Activated CD8-positive, alpha-beta memory T cell treated with anti-CD3 and anti-CD28 coated beads, Interleukin-2, amount 50 U/mL, for 1 hour (primary cell): ENCODE measurements around the gene ACSL5.
"Not testable (repeated sequence)": the region's sequence is repeated elsewhere in the genome, so short reads cannot be mapped to it uniquely, and the experiment has no call there.

Experiments used
- DNase-seq: peaks from one replicate; pipeline ENCODE4 v3.0.0-alpha.2; 2020; ENCODE audit errors: extremely low read depth

ACSL5 gene

GRCh38 chr10:112374724-112375541 is 1.0 kb downstream of the ACSL5 start:
- DNase-seq = no peak

- DNase-seq = no peak
Measured at GRCh38 chr10:112375721-112376395, 1.9 kb downstream of the ACSL5 start.

DNA sequence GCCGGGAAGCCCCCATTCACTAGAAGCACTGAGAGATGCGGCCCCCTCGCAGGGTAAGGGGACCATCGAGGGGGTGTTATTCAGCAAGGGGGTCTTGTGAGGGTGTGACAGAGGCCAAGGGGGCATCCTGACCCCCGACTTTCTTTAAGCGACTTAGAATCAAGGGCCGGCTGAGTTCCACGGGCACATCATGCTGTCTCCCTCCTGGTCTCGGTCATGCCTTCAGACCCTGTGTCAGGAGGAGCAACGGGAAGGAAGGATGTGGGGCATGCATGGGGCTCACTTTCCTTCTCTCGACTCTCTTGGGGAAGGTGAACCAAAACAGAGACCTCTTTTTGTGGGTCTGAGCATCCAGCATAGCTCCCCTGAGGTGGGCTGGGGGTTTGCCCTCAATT is 2.5 kb downstream of the ACSL5 start:
- no peak for DNase-seq

GRCh38 chr10:112377116-112377515 is 3.2 kb downstream of the ACSL5 start:
- DNase-seq = not testable (repeated sequence)

DNA sequence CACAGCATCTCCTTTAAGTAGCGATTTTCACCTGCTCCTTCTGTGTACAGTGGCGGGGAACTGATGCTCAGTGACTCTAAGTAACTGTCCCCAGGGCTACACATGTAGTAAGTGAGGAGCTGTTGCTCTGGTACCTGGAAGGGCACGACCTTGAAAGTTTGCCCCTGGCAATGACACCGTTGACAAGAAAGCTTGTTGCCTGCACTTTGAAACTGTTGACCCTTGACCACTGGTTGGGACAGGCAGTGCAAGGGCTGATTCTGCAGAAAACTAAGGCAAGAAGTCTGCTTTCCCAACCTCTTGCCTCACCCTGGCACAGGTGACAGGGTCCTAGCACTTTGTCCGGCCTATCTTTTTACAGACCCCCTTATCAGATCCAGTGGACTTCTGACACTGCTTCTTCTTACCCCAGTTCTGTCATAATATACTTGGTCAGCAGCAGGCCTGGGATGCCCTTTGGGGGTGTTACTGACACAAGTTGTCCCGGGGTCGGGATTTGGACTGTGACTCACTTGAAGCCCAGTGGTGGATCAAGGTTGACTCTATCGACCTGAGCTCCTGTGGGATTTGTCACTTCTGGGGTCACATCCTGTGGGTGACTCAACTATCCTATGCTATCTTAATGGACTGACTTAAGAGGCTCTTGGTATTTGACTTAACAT is 5.8 kb downstream of the ACSL5 start:
- DNase-seq = no peak

DNA sequence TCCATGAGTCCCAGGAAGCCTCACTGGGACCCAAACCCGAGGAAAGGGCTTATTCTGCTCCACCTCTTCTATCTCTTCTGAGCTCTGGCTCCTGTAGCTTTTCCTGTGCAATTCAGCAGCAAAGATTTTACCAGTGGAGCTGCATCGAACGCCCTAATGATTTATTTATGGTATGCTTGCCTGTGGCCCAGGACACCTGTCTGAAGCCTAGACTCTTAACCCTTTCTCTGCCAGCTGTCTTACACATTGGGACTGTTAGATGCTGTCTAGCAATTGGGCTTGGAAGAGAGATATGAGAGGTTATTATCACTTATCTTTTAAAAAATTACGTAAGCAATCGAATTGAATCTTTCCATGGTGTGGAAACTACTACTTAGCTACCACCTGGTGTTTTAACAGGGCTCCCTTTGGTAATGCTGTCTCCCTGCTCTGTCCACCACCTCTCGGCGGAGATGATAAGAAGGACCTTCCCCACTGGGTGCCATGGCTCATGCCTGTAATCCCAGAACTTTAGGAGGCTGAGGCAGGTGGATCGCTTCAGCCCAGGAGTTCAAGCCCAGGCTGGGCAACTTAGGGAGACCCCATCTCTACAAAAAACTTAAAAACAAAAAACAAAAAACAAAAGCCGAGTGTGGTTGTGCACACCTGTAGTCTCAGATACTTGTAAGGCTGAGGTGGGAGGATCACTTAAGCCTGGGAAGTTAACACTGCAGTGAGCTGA is 8.8 kb downstream of the ACSL5 start:
- DNase-seq = no peak

GRCh38 chr10:112383325-112383724 is 9.4 kb downstream of the ACSL5 start:
- DNase-seq = no peak

- DNase-seq = no peak
Measured at GRCh38 chr10:112384141-112384540, 10.2 kb downstream of the ACSL5 start.

DNA sequence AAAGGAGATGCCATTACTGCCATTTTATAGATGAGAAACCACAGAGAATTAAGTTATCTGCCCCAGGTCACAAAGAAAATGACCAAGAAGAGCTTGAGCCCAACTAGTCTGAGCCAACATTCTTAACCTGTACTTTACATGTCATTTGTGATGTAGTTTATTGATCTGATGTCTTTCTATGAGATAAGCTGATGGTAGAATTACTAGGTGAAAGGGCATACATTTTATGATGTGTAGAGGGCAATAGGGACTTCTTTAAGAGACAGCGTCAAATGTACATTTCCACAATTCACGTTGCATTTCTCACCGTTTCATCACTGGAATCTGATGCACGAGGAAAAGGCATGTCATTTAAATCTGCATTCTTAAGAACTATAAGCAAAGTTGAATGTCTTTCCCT is 11.3 kb downstream of the ACSL5 start:
- DNase-seq = no peak

DNA sequence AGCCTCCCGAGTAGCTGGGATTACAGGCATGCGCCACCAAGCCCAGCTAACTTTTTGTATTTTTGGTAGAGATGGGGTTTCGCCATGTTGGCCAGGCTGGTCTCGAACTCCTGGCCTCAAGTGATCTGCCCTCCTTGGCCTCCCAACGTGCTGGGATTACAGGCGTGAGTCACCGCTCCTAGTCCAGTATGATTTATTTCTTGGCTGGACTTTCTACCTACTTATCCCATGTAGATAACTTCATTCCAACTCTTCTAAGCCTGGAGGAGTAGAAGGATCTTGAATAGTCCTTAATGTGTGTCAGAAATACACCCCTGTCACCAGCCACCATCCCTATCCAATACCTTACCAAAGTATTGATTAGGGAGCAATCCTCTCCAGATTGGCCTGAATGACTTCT is 14.1 kb downstream of the ACSL5 start:
- DNase-seq = not testable (repeated sequence)

DNA sequence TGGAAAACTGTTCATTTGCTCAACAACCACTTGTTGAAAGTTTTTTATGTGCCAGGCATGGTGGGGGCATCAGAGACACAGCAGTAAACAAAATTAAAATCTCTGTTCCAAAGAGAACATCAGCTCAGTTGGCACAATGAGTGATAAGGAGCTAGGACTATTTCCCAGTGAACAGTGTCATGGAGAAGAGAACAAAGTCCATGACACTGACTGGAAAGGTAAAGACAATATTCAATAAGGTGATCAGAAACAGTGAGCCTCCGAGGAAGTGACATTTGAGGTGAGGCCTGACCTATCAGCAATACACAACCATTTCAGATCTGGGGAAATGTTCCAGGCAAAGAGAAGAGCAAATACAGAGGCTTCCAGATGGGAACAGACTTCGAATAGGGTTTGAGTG is 14.6 kb downstream of the ACSL5 start:
- no peak for DNase-seq

DNA sequence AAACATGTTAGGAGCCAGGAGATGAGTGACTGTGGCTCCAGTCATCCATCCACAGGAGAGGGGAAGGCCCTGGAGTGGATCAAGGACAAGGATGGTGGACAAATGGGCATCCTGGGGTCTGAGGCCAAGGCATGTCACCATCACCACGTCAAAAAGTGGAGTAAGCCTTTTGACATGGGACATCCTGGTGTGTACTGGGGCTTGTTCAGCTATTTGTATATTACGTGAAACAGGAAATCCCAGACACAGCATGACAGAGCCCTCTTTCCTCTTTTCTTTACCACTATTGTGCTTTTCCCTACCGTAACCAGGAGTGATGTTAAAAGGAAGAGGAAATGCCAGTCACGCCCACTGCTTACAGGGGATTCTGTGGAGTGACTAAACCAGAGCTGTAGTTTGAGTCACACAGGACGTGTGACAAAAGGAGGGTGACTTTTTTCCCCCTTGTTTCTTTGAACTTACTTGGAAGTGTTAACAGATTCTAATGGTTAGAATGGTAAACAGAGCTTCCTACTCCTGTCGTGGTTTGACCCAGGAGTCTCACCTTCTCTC is 15.4 kb downstream of the ACSL5 start:
- DNase-seq = no peak

- no peak for DNase-seq
Measured at GRCh38 chr10:112390125-112390703, 16.3 kb downstream of the ACSL5 start.

- no peak for DNase-seq
Measured at GRCh38 chr10:112393341-112393740, 19.4 kb downstream of the ACSL5 start.

- no peak for DNase-seq
Measured at GRCh38 chr10:112393827-112394226, 19.9 kb downstream of the ACSL5 start.

DNA sequence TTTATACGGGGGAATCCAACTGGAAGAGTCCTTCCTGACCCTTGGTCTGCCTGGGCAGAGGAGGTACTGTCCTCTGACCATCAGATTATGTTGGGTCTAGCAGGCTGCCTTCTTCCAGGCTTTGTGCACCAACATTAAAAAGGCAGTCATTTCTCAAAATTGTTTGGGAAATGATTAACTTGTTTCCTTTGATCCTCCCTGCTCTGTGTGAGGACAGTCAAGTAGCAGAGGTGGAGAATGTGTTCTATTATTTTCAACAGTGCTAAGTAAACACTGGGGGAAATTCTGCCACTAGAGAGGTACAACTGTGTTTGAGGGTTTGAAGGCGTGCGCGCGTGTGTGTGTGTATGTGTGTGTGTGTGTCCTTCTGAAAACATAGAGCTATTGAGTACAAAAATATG is 20.6 kb downstream of the ACSL5 start:
- DNase-seq = no peak

DNA sequence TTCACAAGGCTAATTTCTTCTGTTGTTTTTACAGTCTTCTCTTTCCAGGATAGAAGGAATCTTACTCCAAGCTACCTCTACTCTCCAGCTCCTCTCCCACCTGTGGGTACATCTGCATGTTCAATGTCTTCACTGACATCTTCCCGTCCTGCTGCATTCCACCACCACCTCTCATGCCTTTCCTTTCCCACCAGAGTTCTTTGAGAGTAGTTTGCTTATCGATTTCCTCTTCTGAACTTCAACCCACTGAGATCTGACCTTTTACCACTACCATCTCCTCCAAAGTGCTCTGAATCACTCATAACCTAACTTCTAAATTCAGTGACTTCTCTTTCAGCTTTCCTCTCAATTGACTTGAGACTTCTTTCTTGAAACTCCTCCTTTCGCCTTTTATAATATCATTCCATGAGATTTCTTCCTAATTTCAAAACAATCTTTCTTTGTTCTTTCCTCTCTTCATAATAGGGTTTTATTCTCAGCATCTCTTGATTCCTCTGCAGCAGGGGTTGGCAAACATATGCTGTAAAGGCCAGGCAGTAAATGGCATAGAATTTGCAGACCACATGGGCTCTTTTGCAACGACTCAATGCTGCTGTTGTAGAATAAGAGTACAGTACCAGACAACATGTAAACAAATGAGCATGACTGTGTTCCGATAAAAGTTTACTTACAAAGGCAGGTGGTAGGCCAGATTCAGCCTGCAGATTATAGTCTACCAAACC is 22.1 kb downstream of the ACSL5 start:
- DNase-seq = no peak

DNA sequence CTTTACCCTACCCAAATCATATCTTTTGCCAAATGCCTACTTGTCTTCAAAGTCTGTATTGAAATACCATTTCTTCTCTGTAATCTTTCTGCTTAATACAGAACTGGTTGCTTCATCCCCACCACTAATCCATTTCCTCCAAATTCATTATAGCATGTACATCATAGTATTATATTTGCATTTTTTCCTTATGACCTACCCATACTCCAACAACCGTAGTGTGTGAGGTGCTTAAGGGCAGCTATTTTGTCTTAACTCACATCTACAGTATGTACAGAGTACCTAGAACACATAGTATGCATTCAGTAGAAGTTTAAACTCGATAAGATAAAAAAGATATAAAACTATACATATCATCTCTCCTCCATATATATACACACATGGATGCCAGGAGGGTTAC is 23.7 kb downstream of the ACSL5 start:
- no peak for DNase-seq

GRCh38 chr10:112402917-112403316 is 29.0 kb downstream of the ACSL5 start:
- no peak for DNase-seq

DNA sequence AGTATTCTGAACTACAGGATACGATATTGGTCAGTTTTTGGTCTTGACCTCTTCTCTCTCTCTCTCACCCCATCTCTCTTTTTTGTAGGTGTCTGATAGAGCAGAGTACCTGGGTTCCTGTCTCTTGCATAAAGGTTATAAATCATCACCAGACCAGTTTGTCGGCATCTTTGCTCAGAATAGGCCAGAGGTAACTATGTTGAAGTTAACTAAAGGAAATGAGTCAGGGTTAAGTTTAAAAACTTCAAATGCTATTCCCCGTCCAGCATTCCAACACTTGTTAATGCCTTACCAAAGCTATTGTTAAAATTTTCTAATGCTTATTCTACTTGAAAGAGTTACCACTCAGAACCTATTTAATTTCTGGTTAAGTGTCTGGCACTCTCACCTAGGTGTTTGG is 30.7 kb downstream of the ACSL5 start:
- no peak for DNase-seq

DNA sequence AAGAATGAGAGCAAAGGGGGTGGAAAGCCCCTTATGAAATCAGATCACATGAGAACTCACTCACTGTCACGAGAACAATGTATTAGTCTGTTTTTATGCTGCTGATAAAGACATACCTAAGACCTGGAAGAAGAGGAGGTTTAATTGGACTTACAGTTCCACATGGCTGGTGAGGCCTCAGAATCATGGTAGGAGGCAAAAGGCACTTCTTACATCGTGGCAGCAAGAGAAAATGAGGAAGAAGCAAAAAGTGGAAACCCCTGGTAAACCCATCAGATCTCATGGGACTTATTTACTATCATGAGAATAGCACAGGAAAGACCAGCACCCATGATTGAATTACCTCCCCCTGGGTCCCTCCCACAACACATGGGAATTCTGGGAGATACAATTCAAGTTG is 32.9 kb downstream of the ACSL5 start:
- DNase-seq = not testable (repeated sequence)
